OCI-M2 (cell line): ENCODE results near the gene ADD3.
"Not testable (repeated sequence)": the region's sequence is repeated elsewhere in the genome, so short reads cannot be mapped to it uniquely, and the experiment has no call there.

Experiments
- DNase-seq: peaks from one replicate; lab custom pipeline; 2025; ENCODE audit not compliant: unreplicated experiment; lab: John Stamatoyannopoulos, UW

Gene ADD3

GRCh38 chr10:109976681-109977080 lies 31.1 kb upstream of the ADD3 start:
- DNase-seq: no peak

GRCh38 chr10:109977382-109977806 lies 30.4 kb upstream of the ADD3 start:
- DNase-seq: no peak

GRCh38 chr10:109978481-109978880 lies 29.3 kb upstream of the ADD3 start:
- DNase-seq: no peak

GRCh38 chr10:109979215-109979614 lies 28.6 kb upstream of the ADD3 start:
- DNase-seq: no peak

- no peak for DNase-seq
These were observed 26.1 kb upstream of the ADD3 start for GRCh38 chr10:109981650-109982049.

GRCh38 chr10:109982123-109982522 lies 25.7 kb upstream of the ADD3 start:
- DNase-seq: no peak

- no peak for DNase-seq
These were observed 25.0 kb upstream of the ADD3 start for GRCh38 chr10:109982812-109983211.

GRCh38 chr10:109984013-109984412 lies 23.8 kb upstream of the ADD3 start:
- DNase-seq: no peak

- not testable (repeated sequence) for DNase-seq
These were observed 22.0 kb upstream of the ADD3 start for GRCh38 chr10:109985768-109986167.

GRCh38 chr10:109987452-109988211 lies 20.2 kb upstream of the ADD3 start:
- DNase-seq: no peak

GRCh38 chr10:109988212-109988596 lies 19.6 kb upstream of the ADD3 start:
- DNase-seq: no peak

- DNase-seq: no peak
These were observed 16.4 kb upstream of the ADD3 start for GRCh38 chr10:109991266-109991855.

- DNase-seq: no peak
These were observed 15.3 kb upstream of the ADD3 start for GRCh38 chr10:109992485-109992884.

GRCh38 chr10:109993551-109994330 lies 14.0 kb upstream of the ADD3 start:
- no peak for DNase-seq

GRCh38 chr10:109994711-109995577 lies 12.8 kb upstream of the ADD3 start:
- DNase-seq: no peak

GRCh38 chr10:109995595-109995994 lies 12.2 kb upstream of the ADD3 start:
- DNase-seq: no peak

GRCh38 chr10:109996225-109996624 lies 11.6 kb upstream of the ADD3 start:
- no peak for DNase-seq

GRCh38 chr10:109996766-109997171 lies 11.0 kb upstream of the ADD3 start:
- no peak for DNase-seq

GRCh38 chr10:109997233-109997632 lies 10.6 kb upstream of the ADD3 start:
- DNase-seq: no peak

- no peak for DNase-seq
These were observed 9.3 kb upstream of the ADD3 start for GRCh38 chr10:109998513-109998912.
